Progenitor cell of endocrine pancreas (in vitro differentiated cells): ENCODE results near the gene PCDHGB3. TPM values are rescaled to one million over a fixed set of nuclear protein-coding genes. Genes with fewer than 3 reads are reported as not detected.
"Not testable (repeated sequence)": the region's sequence is repeated elsewhere in the genome, so short reads cannot be mapped to it uniquely, and the experiment has no call there.

ENCODE experiments used
- DNase-seq: peaks from one replicate; pipeline ENCODE4 v3.0.0; 2021; ENCODE audit warnings: low spot score; ENCODE audit not compliant: unreplicated experiment
- H3K27ac Mint-ChIP-seq: 2 replicates; pipeline ENCODE4 v1.8.0; 2021; ENCODE audit warnings: mild to moderate bottlenecking, moderate library complexity, mixed read lengths
- H3K27me3 Mint-ChIP-seq: 2 replicates; pipeline ENCODE4 v1.8.0; 2021; ENCODE audit warnings: mixed read lengths
- H3K36me3 Mint-ChIP-seq: 2 replicates; pipeline ENCODE4 v1.8.0; 2022; ENCODE audit warnings: mixed read lengths; ENCODE audit not compliant: insufficient read depth
- H3K4me1 Mint-ChIP-seq: 2 replicates; pipeline ENCODE4 v1.8.0; 2021; ENCODE audit warnings: low read depth, mixed read lengths
- H3K4me3 Mint-ChIP-seq: 2 replicates; pipeline ENCODE4 v1.8.0; 2021; ENCODE audit warnings: low read depth, mild to moderate bottlenecking, moderate library complexity, mixed read lengths
- H3K9me3 Mint-ChIP-seq: 2 replicates; pipeline ENCODE4 v1.8.0; 2021; ENCODE audit warnings: low read depth, mixed read lengths
- CTCF ChIP-seq: fragments of 200-600 bp; sonication (generic); IDR thresholded peaks from one replicate; pipeline ENCODE4 v1.5.0; 2021; ENCODE audit warnings: antibody characterized with exemption, mild to moderate bottlenecking; ENCODE audit not compliant: unreplicated experiment
- total RNA-seq: library from RNA; stranded (reverse); gene quantifications from 2 replicates; pipeline ENCODE4 v1.2.1, GENCODE V29; 2021

The PCDHGB3 gene
- total RNA-seq, 1 donor from 2014 or later = 0.60 TPM

DNA sequence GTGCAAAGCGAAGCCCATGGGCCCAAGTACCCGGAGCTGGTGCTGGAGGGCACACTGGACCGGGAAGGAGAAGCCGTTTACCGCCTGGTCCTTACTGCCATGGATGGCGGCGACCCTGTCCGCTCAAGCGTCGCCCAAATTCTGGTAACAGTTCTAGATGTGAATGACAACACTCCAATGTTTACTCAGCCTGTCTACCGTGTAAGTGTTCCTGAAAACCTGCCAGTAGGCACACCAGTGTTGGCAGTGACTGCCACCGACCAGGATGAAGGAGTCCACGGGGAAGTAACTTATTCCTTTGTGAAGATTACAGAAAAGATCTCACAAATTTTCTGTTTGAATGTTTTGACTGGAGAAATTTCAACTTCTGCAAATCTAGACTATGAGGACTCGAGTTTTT lies 4.6 kb downstream of the PCDHGB3 start:
- no peaks in the 10 kb centered on the region for H3K4me1 Mint-ChIP-seq
- TF ChIP-seq CTCF = no peak
- H3K9me3 Mint-ChIP-seq = peaks cover 54% of the 10 kb centered on the region
- peaks cover 19% of the 10 kb centered on the region for H3K36me3 Mint-ChIP-seq
- H3K27me3 Mint-ChIP-seq = no peaks in the 10 kb centered on the region
- no peak for DNase-seq
- H3K4me3 Mint-ChIP-seq = no peak overlapping the region
- no peak overlapping the region for H3K27ac Mint-ChIP-seq

DNA sequence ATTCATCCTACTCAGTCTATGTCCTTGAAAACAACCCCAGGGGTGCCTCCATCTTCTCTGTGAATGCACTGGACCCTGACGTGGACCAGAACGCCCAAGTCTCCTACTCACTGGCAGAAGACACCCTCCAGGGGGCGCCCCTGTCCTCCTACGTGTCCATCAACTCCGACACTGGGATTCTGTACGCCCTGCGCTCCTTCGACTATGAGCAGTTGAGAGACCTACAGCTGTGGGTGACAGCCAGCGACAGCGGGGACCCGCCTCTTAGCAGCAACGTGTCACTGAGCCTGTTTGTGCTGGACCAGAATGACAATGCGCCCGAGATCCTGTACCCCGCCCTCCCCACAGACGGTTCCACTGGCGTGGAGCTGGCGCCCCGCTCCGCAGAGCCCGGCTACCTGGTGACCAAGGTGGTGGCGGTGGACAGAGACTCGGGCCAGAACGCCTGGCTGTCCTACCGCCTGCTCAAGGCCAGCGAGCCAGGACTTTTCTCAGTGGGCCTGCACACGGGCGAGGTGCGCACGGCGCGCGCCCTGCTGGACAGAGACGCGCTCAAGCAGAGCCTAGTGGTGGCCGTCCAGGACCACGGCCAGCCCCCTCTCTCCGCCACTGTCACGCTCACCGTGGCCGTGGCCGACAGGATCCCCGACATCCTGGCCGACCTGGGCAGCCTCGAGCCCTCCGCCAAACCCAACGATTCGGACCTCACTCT lies 5.6 kb downstream of the PCDHGB3 start:
- not testable (repeated sequence) for H3K4me1 Mint-ChIP-seq, H3K4me3 Mint-ChIP-seq, H3K27me3 Mint-ChIP-seq, DNase-seq, H3K27ac Mint-ChIP-seq
- Mint-ChIP-seq H3K9me3 (peaks cover 49% of the 10 kb centered on the region), H3K36me3 (peaks cover 17% of the 10 kb centered on the region)

DNA sequence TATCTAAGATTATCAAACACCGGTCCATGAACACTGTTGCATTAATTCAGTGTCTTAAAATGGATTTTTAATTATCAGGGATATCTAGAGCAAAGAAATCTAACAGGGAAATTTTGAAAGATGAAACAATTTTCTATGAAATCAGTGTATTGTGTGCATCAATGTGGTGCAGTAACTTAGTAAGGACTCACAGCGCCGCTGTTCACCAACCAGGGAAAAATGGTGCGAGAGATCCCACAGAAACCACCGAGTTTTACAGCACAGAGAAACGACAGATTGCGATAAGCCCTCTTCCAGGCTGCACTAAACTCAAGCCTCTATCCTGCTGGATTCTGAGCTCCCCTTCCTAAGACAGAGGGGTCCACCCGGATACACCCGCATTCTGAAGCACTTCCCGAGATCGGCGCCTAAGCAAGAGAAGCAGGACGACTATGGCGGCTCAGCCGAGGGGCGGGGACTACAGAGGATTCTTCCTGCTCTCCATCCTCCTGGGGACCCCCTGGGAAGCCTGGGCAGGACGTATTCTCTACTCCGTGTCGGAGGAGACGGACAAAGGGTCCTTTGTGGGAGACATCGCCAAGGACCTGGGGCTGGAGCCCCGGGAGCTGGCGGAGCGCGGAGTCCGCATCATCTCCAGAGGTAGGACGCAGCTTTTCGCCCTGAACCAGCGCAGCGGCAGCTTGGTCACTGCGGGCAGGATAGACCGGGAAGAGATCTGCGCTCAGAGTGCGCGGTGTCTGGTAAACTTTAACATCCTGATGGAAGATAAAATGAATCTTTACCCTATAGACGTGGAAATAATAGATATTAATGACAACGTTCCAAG lies 12.6 kb downstream of the PCDHGB3 start, which contains the start of gene PCDHGA7:
PCDHGA7 (plus strand) TSS at position 274 of the 826 bp plus-strand sequence; CDS start at position 432, 158 bp downstream.
- Mint-ChIP-seq H3K9me3 (peaks cover 48% of the 10 kb centered on the region), H3K27me3 (no peaks in the 10 kb centered on the region), H3K27ac (no peak within 1 kb of the TSS), H3K4me1 (no peaks in the 10 kb centered on the region), H3K36me3 (peaks cover 11% of the 10 kb centered on the region), H3K4me3 (no peak within 1 kb of the TSS)
- no peak for TF ChIP-seq CTCF
- DNase-seq = no peak

- no peak for TF ChIP-seq CTCF
- Mint-ChIP-seq H3K27ac (no peak overlapping the region), H3K27me3 (no peaks in the 10 kb centered on the region), H3K36me3 (peaks cover 13% of the 10 kb centered on the region), H3K4me3 (no peak overlapping the region), H3K4me1 (no peaks in the 10 kb centered on the region), H3K9me3 (peaks cover 48% of the 10 kb centered on the region)
- no peak for DNase-seq
Measured at GRCh38 chr5:141383345-141383744, 13.3 kb downstream of the PCDHGB3 start.

GRCh38 chr5:141384471-141385267 lies 14.6 kb downstream of the PCDHGB3 start:
- H3K36me3 Mint-ChIP-seq = peaks cover 16% of the 10 kb centered on the region
- H3K27me3 Mint-ChIP-seq = no peaks in the 10 kb centered on the region
- H3K4me3 Mint-ChIP-seq = no peak overlapping the region
- no peak for DNase-seq
- H3K4me1 Mint-ChIP-seq = no peaks in the 10 kb centered on the region
- TF ChIP-seq CTCF = no peak
- peaks cover 51% of the 10 kb centered on the region for H3K9me3 Mint-ChIP-seq
- H3K27ac Mint-ChIP-seq = no peak overlapping the region
